Choroid plexus epithelial cell (primary cell): ENCODE data around the gene LAMB2.

Source experiments
- DNase-seq: peaks from one replicate; pipeline ENCODE4 v3.0.0-alpha.2; 2010; ENCODE audit warnings: low read depth
- H3K4me3 ChIP-seq: 2 replicates; pipeline ENCODE4 v1.5.1; 2011; ENCODE audit warnings: low read depth, mild to moderate bottlenecking, control low read depth, low read length, moderate library complexity
- CTCF ChIP-seq: conservative IDR thresholded peaks from 2 replicates; pipeline ENCODE4 v1.5.1; 2011; ENCODE audit warnings: low read depth, mild to moderate bottlenecking, control low read depth, inconsistent platforms, low read length, moderate library complexity

Gene LAMB2

GRCh38 chr3:49165771-49166751 lies 33.2 kb upstream of the LAMB2 start, which contains the start of gene CCDC71:
TSS of gene CCDC71 (minus strand) at chr3:49166331. CDS start at chr3:49164208, 2,123 bp downstream.
- TF ChIP-seq CTCF, result no peak
- peak; percentile 73 for DNase-seq
- H3K4me3 ChIP-seq, result peak within 1 kb of the TSS; percentile 89

GRCh38 chr3:49164983-49165720 lies 32.3 kb upstream of the LAMB2 start:
- TF ChIP-seq CTCF, result no peak
- no peak for DNase-seq
- H3K4me3 ChIP-seq, result peak overlapping the region; percentile 89

- no peak for DNase-seq
- no peak overlapping the region for H3K4me3 ChIP-seq
- no peak for TF ChIP-seq CTCF
Observed at GRCh38 chr3:49163609-49164008, 30.8 kb upstream of the LAMB2 start.

- H3K4me3 ChIP-seq, result no peak overlapping the region
- TF ChIP-seq CTCF, result no peak
- DNase-seq, result no peak
Observed at GRCh38 chr3:49162751-49163419, 30.0 kb upstream of the LAMB2 start.

GRCh38 chr3:49161808-49162530 lies 29.1 kb upstream of the LAMB2 start:
- no peak overlapping the region for H3K4me3 ChIP-seq
- no peak for TF ChIP-seq CTCF
- no peak for DNase-seq

- no peak for TF ChIP-seq CTCF
- DNase-seq, result no peak
- H3K4me3 ChIP-seq, result no peak overlapping the region
Observed at GRCh38 chr3:49161197-49161596, 28.3 kb upstream of the LAMB2 start.
